ENCODE measurements around the gene MPL. TPM values are rescaled to one million over a fixed set of nuclear protein-coding genes. Genes with fewer than 3 reads are reported as not detected.

Gene MPL
- total and polyA plus RNA-seq, 2 of the 13 experiments (the other 11 are each of a cell fraction or from before 2014, with no cell fraction given) = not detected

DNA sequence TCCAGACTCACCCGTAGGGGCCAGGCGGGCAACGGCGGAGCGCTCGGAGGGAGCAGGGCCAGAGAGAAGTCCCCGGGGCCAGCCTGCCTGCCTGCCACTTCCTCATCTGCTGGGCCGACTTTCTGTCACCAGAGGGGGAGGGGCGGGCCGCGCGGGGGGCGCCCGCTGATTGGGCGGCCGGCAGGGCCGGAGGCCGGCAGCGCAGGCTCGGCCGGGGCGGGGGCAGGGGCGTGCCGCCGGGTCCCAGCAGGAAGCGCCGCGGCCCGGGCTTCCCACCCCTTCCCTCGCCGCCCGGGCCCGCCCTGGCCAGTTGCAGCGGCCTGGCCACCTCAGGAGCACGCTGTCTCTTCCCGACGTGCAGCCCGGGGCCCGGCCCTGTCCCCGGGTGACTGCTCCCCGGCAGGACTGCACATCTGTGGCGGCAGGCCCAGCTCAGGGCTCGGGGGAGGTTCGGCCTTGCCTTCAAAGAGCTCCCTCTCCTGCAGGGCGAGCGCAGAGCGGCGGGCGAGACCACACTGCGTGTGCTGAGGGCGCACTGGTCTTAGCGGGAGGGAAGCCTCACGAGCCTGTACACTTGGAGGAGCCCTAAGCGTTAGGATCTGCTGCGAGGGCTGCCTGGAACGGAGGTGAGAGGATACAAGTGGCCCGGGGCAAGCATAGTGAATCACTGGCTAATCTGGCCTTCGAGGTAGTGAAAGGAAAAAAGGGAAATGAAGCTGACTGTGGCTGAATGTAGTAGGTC lies 30.5 kb downstream of the MPL start, which contains the start of gene ELOVL1 (continued):
- TF ChIP-seq, protein P1, sequence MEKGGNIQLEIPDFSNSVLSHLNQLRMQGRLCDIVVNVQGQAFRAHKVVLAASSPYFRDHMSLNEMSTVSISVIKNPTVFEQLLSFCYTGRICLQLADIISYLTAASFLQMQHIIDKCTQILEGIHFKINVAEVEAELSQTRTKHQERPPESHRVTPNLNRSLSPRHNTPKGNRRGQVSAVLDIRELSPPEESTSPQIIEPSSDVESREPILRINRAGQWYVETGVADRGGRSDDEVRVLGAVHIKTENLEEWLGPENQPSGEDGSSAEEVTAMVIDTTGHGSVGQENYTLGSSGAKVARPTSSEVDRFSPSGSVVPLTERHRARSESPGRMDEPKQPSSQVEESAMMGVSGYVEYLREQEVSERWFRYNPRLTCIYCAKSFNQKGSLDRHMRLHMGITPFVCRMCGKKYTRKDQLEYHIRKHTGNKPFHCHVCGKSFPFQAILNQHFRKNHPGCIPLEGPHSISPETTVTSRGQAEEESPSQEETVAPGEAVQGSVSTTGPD (CRISPR knock-in tag; IDR thresholded peaks at IDR 0.05) = no peak
- TF ChIP-seq, protein P2, sequence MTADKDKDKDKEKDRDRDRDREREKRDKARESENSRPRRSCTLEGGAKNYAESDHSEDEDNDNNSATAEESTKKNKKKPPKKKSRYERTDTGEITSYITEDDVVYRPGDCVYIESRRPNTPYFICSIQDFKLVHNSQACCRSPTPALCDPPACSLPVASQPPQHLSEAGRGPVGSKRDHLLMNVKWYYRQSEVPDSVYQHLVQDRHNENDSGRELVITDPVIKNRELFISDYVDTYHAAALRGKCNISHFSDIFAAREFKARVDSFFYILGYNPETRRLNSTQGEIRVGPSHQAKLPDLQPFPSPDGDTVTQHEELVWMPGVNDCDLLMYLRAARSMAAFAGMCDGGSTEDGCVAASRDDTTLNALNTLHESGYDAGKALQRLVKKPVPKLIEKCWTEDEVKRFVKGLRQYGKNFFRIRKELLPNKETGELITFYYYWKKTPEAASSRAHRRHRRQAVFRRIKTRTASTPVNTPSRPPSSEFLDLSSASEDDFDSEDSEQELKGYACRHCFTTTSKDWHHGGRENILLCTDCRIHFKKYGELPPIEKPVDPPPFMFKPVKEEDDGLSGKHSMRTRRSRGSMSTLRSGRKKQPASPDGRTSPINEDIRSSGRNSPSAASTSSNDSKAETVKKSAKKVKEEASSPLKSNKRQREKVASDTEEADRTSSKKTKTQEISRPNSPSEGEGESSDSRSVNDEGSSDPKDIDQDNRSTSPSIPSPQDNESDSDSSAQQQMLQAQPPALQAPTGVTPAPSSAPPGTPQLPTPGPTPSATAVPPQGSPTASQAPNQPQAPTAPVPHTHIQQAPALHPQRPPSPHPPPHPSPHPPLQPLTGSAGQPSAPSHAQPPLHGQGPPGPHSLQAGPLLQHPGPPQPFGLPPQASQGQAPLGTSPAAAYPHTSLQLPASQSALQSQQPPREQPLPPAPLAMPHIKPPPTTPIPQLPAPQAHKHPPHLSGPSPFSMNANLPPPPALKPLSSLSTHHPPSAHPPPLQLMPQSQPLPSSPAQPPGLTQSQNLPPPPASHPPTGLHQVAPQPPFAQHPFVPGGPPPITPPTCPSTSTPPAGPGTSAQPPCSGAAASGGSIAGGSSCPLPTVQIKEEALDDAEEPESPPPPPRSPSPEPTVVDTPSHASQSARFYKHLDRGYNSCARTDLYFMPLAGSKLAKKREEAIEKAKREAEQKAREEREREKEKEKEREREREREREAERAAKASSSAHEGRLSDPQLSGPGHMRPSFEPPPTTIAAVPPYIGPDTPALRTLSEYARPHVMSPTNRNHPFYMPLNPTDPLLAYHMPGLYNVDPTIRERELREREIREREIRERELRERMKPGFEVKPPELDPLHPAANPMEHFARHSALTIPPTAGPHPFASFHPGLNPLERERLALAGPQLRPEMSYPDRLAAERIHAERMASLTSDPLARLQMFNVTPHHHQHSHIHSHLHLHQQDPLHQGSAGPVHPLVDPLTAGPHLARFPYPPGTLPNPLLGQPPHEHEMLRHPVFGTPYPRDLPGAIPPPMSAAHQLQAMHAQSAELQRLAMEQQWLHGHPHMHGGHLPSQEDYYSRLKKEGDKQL (CRISPR knock-in tag; IDR thresholded peaks at IDR 0.05; ENCODE audit: low read depth) = 0 out of 2 replicates have a peak, but pooled peaks have one; percentile 17
- TF ChIP-seq ZBTB38 (CRISPR knock-in tag; IDR thresholded peaks at IDR 0.05) = no peak; the same call in 1 of the 2 replicates
- TF ChIP-seq SYNCRIP (IDR thresholded peaks at IDR 0.05; ENCODE audit: insufficient read depth, low read depth, low read length) = no peak
- TF ChIP-seq ZNF773 (CRISPR knock-in tag; IDR thresholded peaks at IDR 0.05; ENCODE audit: borderline replicate concordance) = peak; percentile 84; the same call in 1 of the 2 replicates
- TF ChIP-seq MBD4 (IDR thresholded peaks at IDR 0.05; ENCODE audit: borderline replicate concordance, low read length) = no peak
- peak; percentile 88 for TF ChIP-seq SALL2 (CRISPR knock-in tag; IDR thresholded peaks at IDR 0.05)
- TF ChIP-seq PCBP2 (optimal IDR thresholded peaks at IDR 0.05; ENCODE audit: low read depth, low read length, poor library complexity, severe bottlenecking) = no peak
- TF ChIP-seq SMYD3 (CRISPR knock-in tag; IDR thresholded peaks at IDR 0.05) = peak; percentile 92
- peak; percentile 58; the same call in 1 of the 2 replicates for TF ChIP-seq ZNF747 (CRISPR knock-in tag; IDR thresholded peaks at IDR 0.05; ENCODE audit: borderline replicate concordance)
- TF ChIP-seq HOXA3 (CRISPR knock-in tag; IDR thresholded peaks at IDR 0.05) = peak; percentile 64
- TF ChIP-seq GABPA (IDR thresholded peaks at IDR 0.05; ENCODE audit: low read depth, low read length) = peak; percentile 53
- TF ChIP-seq GABPA (CRISPR knock-in tag; IDR thresholded peaks at IDR 0.05; ENCODE audit: low read depth) = no peak; the same call in 1 of the 2 replicates
- no peak for TF ChIP-seq TBL1XR1 (IDR thresholded peaks at IDR 0.05; ENCODE audit: borderline replicate concordance, low read length, partially characterized antibody)
- TF ChIP-seq, protein P3, sequence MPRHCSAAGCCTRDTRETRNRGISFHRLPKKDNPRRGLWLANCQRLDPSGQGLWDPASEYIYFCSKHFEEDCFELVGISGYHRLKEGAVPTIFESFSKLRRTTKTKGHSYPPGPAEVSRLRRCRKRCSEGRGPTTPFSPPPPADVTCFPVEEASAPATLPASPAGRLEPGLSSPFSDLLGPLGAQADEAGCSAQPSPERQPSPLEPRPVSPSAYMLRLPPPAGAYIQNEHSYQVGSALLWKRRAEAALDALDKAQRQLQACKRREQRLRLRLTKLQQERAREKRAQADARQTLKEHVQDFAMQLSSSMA (CRISPR knock-in tag; IDR thresholded peaks at IDR 0.05) = peak; percentile 74; the same call in 1 of the 2 replicates
- TF ChIP-seq, protein P4, sequence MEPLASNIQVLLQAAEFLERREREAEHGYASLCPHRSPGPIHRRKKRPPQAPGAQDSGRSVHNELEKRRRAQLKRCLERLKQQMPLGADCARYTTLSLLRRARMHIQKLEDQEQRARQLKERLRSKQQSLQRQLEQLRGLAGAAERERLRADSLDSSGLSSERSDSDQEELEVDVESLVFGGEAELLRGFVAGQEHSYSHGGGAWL (CRISPR knock-in tag; IDR thresholded peaks at IDR 0.05) = peak; percentile 92
- TF ChIP-seq, protein P5, sequence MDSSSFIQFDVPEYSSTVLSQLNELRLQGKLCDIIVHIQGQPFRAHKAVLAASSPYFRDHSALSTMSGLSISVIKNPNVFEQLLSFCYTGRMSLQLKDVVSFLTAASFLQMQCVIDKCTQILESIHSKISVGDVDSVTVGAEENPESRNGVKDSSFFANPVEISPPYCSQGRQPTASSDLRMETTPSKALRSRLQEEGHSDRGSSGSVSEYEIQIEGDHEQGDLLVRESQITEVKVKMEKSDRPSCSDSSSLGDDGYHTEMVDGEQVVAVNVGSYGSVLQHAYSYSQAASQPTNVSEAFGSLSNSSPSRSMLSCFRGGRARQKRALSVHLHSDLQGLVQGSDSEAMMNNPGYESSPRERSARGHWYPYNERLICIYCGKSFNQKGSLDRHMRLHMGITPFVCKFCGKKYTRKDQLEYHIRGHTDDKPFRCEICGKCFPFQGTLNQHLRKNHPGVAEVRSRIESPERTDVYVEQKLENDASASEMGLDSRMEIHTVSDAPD (CRISPR knock-in tag; IDR thresholded peaks at IDR 0.05) = 0 out of 2 replicates have a peak, but pooled peaks have one; percentile 67
- peak; percentile 65 for TF ChIP-seq HNRNPLL (IDR thresholded peaks at IDR 0.05; ENCODE audit: low read depth, low read length, poor library complexity, severe bottlenecking)
- TF ChIP-seq CEBPB (IDR thresholded peaks at IDR 0.05; ENCODE audit: borderline replicate concordance, low read depth, low read length) = no peak

Data from HepG2 (cell line).